Heart right ventricle (tissue), 16 donors: Measurements from ENCODE around the gene GAB3. TPM values are rescaled to one million over a fixed set of nuclear protein-coding genes. Genes with fewer than 3 reads are reported as not detected.
"Not testable (repeated sequence)": the region's sequence is repeated elsewhere in the genome, so short reads cannot be mapped to it uniquely, and the experiment has no call there.

ENCODE experiments used
- ATAC-seq, 8 donors: fragments of 200-7000 bp; cut with Tn5 transposase; one replicate each; pipeline ENCODE4 v1.9.1; 2020; ENCODE audit warnings: mild to moderate bottlenecking in 8 of 8, moderate library complexity in 8 of 8, moderate number of reproducible peaks in 1 of 8
- DNase-seq, 2 donors: peaks; one replicate each; pipeline ENCODE4 v3.0.0-alpha.2; 2020
- H3K27ac ChIP-seq, 10 donors: fragments of 200-600 bp; sonication (generic) in 2 of 10; one replicate each; pipeline versions ENCODE4 v1.5.0 to v1.8.0; 2020 to 2022; ENCODE audit warnings: mild to moderate bottlenecking in 3 of 10
- H3K27me3 ChIP-seq, 7 donors: fragments of 200-600 bp; one replicate each; pipeline ENCODE4 v1.8.0; 2021 to 2022; ENCODE audit warnings: mild to moderate bottlenecking in 2 of 7
- H3K36me3 ChIP-seq, 9 donors: fragments of 200-600 bp; sonication (generic) in 1 of 9; one replicate each; pipeline versions ENCODE4 v1.5.0 to v1.8.0; 2020 to 2022; ENCODE audit warnings: mild to moderate bottlenecking in 2 of 9
- H3K4me1 ChIP-seq, 9 donors: fragments of 200-600 bp; sonication (generic) in 1 of 9; one replicate each; pipeline versions ENCODE4 v1.5.0 to v1.8.0; 2020 to 2022; ENCODE audit warnings: mild to moderate bottlenecking in 4 of 9
- H3K4me3 ChIP-seq, 10 donors: fragments of 200-600 bp; sonication (generic) in 2 of 10; one replicate each; pipeline versions ENCODE4 v1.5.0 to v1.8.0; 2020 to 2022; ENCODE audit warnings: mild to moderate bottlenecking in 7 of 10, moderate library complexity in 2 of 10
- H3K9me3 ChIP-seq, 11 donors: fragments of 200-600 bp in 10 of 11; sonication (generic) in 2 of 11; one replicate each; pipeline versions ENCODE4 v1.5.0 to v1.8.0; 2013 to 2022; ENCODE audit warnings: mild to moderate bottlenecking in 2 of 11, control low read depth in 1 of 11, moderate library complexity in 1 of 11
- WGBS, 2 donors: extraction: QIAGEN DNeasy Blood & Tissue Kit; methylation state at CpG; one replicate each; pipeline ENCODE4 v1.1.7; 2013; ENCODE audit warnings: inconsistent platforms in 1 of 2; 5-methylcytosine and 5-hydroxymethylcytosine counted together
- intact Hi-C, 10 donors: fragments of 100-400 bp; cut with DNase I; formaldehyde crosslinking; loops; one replicate each; pipeline versions ENCODE4 v1.11.1 to v1.14.2; 2022
- polyA plus RNA-seq, 2 donors: library from polyadenylated mRNA; stranded (reverse); fragments of 200-250 nt; gene quantifications; one replicate each; pipeline ENCODE4 v1.2.3, GENCODE V29; 2013
- total RNA-seq, 10 donors: library from RNA; stranded (reverse); fragmentation: NEBNext Ultra II Directional in 3 of 10; extraction: Animal tissue kit (Norgen Biotek cat#: 25700) in 3 of 10; gene quantifications; one replicate each; pipeline versions ENCODE4 v1.2.1 to v1.2.4, GENCODE V29; 2021 to 2023
- TF ChIP-seq, protein P1 (sequence below), 9 donors: fragments of 200-600 bp; sonication (generic) in 2 of 9; IDR thresholded peaks; one replicate each; pipeline versions ENCODE4 v1.5.0 to v1.8.0; 2021 to 2022; ENCODE audit warnings: antibody characterized with exemption in 9 of 9, mild to moderate bottlenecking in 5 of 9, moderate library complexity in 1 of 9
- donor health status: Arrhythmogenic right ventricular cardiomyopathy.
- donor health status: ischemic (EF 13 %, LVEDD 7.1; RV severe dilation, severe dysfunction).
- donor health status: healthy with polysubstance abuse.
- donor health status: DM: no; HTN: yes; CAD: no.
- donor health status: DM: no; HTN: no; CAD: no.
- donor health status: ischemic (EF 25% LVEDD 6.9; RV normal size, moderate dysfunction).
- donor health status: ischemic (EF 25% LVEDD 5.7; RV mildly dilated, moderate dysfunction).
- donor health status: healthy.
- donor health status: DM: yes; HTN: yes; CAD: no.
- donor health status: Ischemic cardiomyopathy.
- donor health status: ischemic (EF 35%, LVEDD 5.7; RV mildly dilated, moderate dysfunction).
- donor health status: nonischemic (EF 11% LVEDD 7.7; RV severe dilation, severe dysfunction).
- donor health status: DM: yes; HTN: yes; CAD: no.
- donor health status: PGD.
- donor health status: ischemic (EF 29% LVEDD 5.4; RV normal size, mild dysfunction).
- donor health status: nonischemic (EF 23%, LVEDD 6.1; RV moderate dilation, normal function).

GAB3 gene
- total and polyA plus RNA-seq, 12 donors = 5.9 to 32.1 (median 22.0) TPM

DNA sequence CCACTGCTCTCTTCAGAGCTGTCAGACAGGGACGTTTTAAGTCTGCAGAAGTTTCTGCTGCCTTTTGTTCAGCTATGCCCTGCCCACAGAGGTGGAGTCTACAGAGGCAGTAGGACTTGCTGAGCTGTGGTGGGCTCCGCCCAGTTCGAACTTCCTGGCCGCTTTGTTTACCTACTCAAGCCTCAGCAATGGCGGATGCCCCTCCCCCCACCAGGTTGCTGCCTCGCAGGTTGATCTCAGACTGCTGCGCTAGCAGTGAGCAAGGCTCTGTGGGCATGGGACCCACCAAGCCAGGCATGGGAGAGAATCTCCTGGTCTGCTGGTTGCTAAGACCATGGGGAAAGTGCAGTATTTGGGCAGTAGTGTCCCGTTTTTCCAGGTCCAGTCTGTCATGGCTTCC is 80.0 kb downstream of the GAB3 start:
- H3K9me3 ChIP-seq = peaks cover 0 to 48% (median 0%) of the 10 kb centered on the region in 11 donors
- H3K27me3 ChIP-seq, H3K4me1 ChIP-seq, H3K4me3 ChIP-seq, ATAC-seq, H3K36me3 ChIP-seq, DNase-seq, H3K27ac ChIP-seq, intact Hi-C loops: not testable (repeated sequence)
- 81 to 89% methylated on average over 8 of the region's 8 CpGs for WGBS, 2 donors

DNA sequence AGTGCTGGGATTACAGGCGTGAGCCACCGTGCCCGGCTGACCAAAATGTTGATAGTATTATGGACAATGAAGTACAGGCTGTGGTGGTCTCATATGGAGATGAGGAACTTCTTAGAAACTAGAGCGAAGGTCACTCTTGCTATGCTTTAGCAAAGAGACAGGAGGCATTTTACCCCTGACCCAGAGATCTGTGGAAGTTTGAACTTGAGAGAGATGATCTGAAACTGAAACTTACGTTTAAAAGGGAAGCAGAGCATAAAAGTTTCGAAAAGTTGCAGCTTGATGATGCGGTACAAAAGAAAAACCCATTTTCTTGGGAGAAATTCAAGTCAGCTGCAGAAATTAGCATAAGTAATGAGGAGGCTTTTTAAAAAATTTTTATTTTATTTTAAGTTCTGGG is 89.0 kb downstream of the GAB3 start:
- intact Hi-C loops = no loop called here
- no peaks in the 10 kb centered on the region for H3K4me1 ChIP-seq
- ATAC-seq (no peak), DNase-seq (no peak)
- no peak overlapping the region for H3K4me3 ChIP-seq
- H3K36me3 ChIP-seq = no peaks in the 10 kb centered on the region
- H3K9me3 ChIP-seq = peaks cover 0 to 23% (median 0%) of the 10 kb centered on the region in 11 donors
- TF ChIP-seq, protein P1, sequence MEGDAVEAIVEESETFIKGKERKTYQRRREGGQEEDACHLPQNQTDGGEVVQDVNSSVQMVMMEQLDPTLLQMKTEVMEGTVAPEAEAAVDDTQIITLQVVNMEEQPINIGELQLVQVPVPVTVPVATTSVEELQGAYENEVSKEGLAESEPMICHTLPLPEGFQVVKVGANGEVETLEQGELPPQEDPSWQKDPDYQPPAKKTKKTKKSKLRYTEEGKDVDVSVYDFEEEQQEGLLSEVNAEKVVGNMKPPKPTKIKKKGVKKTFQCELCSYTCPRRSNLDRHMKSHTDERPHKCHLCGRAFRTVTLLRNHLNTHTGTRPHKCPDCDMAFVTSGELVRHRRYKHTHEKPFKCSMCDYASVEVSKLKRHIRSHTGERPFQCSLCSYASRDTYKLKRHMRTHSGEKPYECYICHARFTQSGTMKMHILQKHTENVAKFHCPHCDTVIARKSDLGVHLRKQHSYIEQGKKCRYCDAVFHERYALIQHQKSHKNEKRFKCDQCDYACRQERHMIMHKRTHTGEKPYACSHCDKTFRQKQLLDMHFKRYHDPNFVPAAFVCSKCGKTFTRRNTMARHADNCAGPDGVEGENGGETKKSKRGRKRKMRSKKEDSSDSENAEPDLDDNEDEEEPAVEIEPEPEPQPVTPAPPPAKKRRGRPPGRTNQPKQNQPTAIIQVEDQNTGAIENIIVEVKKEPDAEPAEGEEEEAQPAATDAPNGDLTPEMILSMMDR (IDR thresholded peaks at IDR 0.05) = no peak
- WGBS, 2 donors = 89 to 90% methylated on average over 6 to 7 of the region's 7 CpGs
- H3K27me3 ChIP-seq = no peaks in the 10 kb centered on the region
- no peak overlapping the region for H3K27ac ChIP-seq

DNA sequence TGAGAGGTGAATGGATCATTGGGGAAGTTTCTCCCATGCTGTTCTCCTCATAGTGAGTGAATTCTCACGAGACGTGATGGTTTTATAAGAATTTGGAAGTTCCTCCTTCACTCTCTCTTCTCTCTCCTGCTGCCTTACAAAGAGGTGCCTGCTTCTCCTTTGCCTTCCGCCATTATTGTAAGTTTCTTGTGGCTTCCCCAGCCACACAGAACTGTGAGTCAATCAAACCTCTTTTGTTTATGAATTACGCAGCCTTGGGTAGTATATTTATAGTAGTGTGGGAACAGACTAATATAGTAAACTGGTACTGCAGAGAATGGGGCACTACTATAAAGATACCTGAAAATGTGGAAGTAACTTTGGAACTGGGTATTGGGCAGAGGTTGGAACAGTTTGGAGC is 89.7 kb downstream of the GAB3 start:
- ATAC-seq = no peak
- no peak overlapping the region for H3K27ac ChIP-seq
- H3K36me3 ChIP-seq = no peaks in the 10 kb centered on the region
- no peak for DNase-seq
- peaks cover 0 to 18% (median 0%) of the 10 kb centered on the region in 11 donors for H3K9me3 ChIP-seq
- no peaks in the 10 kb centered on the region for H3K27me3 ChIP-seq
- TF ChIP-seq, protein P1 (IDR thresholded peaks at IDR 0.05) = no peak
- 85% methylated on average over 4 of the region's 4 CpGs for WGBS, 2 donors
- no peaks in the 10 kb centered on the region for H3K4me1 ChIP-seq
- intact Hi-C loops = no loop called here
- no peak overlapping the region for H3K4me3 ChIP-seq

DNA sequence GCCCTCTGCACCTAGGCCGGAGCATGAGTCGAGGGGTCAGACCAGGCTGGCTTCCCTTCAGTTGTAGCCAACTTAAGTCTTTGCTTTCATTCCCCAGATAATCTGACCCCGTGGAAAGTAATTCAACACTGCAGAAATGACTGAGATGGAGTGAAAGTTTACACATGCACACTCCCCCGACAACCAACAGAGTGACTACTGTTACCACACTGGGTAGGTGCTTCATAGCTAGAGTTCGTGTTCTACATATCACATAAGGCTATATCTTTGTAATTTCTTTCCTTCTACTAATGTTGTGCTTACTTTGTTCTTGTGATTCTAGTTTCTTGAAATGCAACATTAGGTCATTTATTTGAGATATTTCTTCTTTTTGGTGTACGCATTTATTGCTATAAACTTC is 90.3 kb downstream of the GAB3 start:
- H3K9me3 ChIP-seq = peaks cover 0 to 13% (median 0%) of the 10 kb centered on the region in 11 donors
- no peak overlapping the region for H3K4me3 ChIP-seq
- TF ChIP-seq, protein P1 (IDR thresholded peaks at IDR 0.05) = no peak
- no peak for DNase-seq
- no peak overlapping the region for H3K27ac ChIP-seq
- intact Hi-C loops = no loop called here
- ATAC-seq = no peak
- H3K36me3 ChIP-seq = no peaks in the 10 kb centered on the region
- WGBS, 2 donors = 84 to 88% methylated on average over 6 of the region's 6 CpGs
- no peaks in the 10 kb centered on the region for H3K27me3 ChIP-seq
- no peaks in the 10 kb centered on the region for H3K4me1 ChIP-seq

DNA sequence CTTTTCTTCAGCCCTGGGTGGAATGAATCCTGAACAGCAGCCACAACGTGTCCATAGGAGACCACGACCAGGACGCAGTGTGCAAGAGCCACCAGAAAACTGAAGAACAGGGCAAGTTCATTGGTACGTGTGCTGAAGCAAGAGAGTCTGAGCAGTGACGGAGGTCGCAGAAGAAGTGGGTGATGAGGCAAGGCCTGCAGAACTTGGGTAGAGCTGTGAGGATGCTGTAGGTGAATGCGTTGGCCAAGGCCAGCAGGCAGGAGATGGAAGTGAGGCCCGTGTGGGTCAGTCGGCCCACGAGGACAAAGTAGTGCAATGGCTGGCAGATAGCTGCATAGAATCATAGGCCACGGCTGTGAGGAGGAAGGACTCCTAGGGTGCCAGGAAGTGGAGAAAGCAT is 91.9 kb downstream of the GAB3 start:
- intact Hi-C loops = no loop called here
- Histone ChIP-seq H3K36me3 (no peaks in the 10 kb centered on the region), H3K27me3 (no peaks in the 10 kb centered on the region), H3K27ac (no peak overlapping the region), H3K4me1 (no peaks in the 10 kb centered on the region), H3K4me3 (no peak overlapping the region), H3K9me3 (peaks cover 0 to 6% (median 0%) of the 10 kb centered on the region in 11 donors)
- WGBS, 2 donors = 95 to 96% methylated on average over 11 of the region's 11 CpGs
- DNase-seq (no peak), ATAC-seq (no peak)
- TF ChIP-seq, protein P1 (IDR thresholded peaks at IDR 0.05) = no peak
